Measurements from ENCODE around the gene GLB1L. TPM values are rescaled to one million over a fixed set of nuclear protein-coding genes. Genes with fewer than 3 reads are reported as not detected.

The GLB1L gene
- total and polyA plus RNA-seq, 2 experiments from 2014 or later: 3.4 to 13.5 TPM

GRCh38 chr2:219279151-219279915 lies 34.1 kb upstream of the GLB1L start, which contains the start of gene DNAJB2:
Gene DNAJB2 (plus strand): TSS chr2:219279366. CDS start chr2:219279834, 468 bp downstream.
- H3K9me2 ChIP-seq (ENCODE audit: insufficient read depth): no peaks in the 10 kb centered on the region
- WGBS, 2 experiments (ENCODE audit: low coverage in 1 of 2, low lambda C conversion rate in 2 of 2, missing lambda C conversion rate in 2 of 2): 1 to 2% methylated on average over 32 to 61 of the region's 65 CpGs
- H3K4me1 ChIP-seq (ENCODE audit: insufficient read depth): peaks cover 26% of the 10 kb centered on the region
- H2AFZ ChIP-seq: peak within 1 kb of the TSS; percentile 68
- H3K36me3 ChIP-seq (ENCODE audit: low read depth): no peaks in the 10 kb centered on the region
- H3K4me2 ChIP-seq (ENCODE audit: unreplicated experiment): peak within 1 kb of the TSS; percentile 83
- H3K4me3 ChIP-seq: peak within 1 kb of the TSS; percentile 82
- peaks cover 15% of the 10 kb centered on the region; the same call in 1 of the 2 replicates for H3K79me2 ChIP-seq (ENCODE audit: insufficient read depth)
- no peaks in the 10 kb centered on the region for H3K9me3 ChIP-seq (ENCODE audit: low read depth)
- H3K27me3 ChIP-seq (replicated peaks; ENCODE audit: insufficient read depth): no peaks in the 10 kb centered on the region
- H3K9ac ChIP-seq: peak within 1 kb of the TSS; percentile 97
- H4K20me1 ChIP-seq (ENCODE audit: insufficient read depth): no peaks in the 10 kb centered on the region
- in situ Hi-C loops (cut with MboI): no loop called here
- TF ChIP-seq EZH2 (IDR thresholded peaks at IDR 0.05; ENCODE audit: insufficient read depth, poor library complexity, severe bottlenecking): no peak
- no peak for TF ChIP-seq EZH2phosphoT487 (IDR thresholded peaks at IDR 0.05; ENCODE audit: insufficient read depth, low read depth)
- H3K27ac ChIP-seq: peak within 1 kb of the TSS; percentile 97
- peaks cover 16% of the 10 kb centered on the region for H3F3A ChIP-seq (ENCODE audit: insufficient read depth)
- peak; percentile 100 for DNase-seq

- peaks cover 32% of the 10 kb centered on the region for H3K4me1 ChIP-seq (ENCODE audit: insufficient read depth)
- peak overlapping the region; percentile 68; the same call in 1 of the 2 replicates for H2AFZ ChIP-seq
- no peaks in the 10 kb centered on the region for H3K27me3 ChIP-seq (replicated peaks; ENCODE audit: insufficient read depth)
- H3K36me3 ChIP-seq (ENCODE audit: low read depth): no peaks in the 10 kb centered on the region
- peak overlapping the region; percentile 83 for H3K4me2 ChIP-seq (ENCODE audit: unreplicated experiment)
- H3K27ac ChIP-seq: peak overlapping the region; percentile 97
- TF ChIP-seq EZH2phosphoT487 (IDR thresholded peaks at IDR 0.05; ENCODE audit: insufficient read depth, low read depth): no peak
- no peak for TF ChIP-seq EZH2 (IDR thresholded peaks at IDR 0.05; ENCODE audit: insufficient read depth, poor library complexity, severe bottlenecking)
- peaks cover 22% of the 10 kb centered on the region for H3F3A ChIP-seq (ENCODE audit: insufficient read depth)
- H3K4me3 ChIP-seq: peak overlapping the region; percentile 60
- peak overlapping the region; percentile 97 for H3K9ac ChIP-seq
- DNase-seq: no peak
- H3K9me3 ChIP-seq (ENCODE audit: low read depth): no peaks in the 10 kb centered on the region
- H3K9me2 ChIP-seq (ENCODE audit: insufficient read depth): no peaks in the 10 kb centered on the region
- H4K20me1 ChIP-seq (ENCODE audit: insufficient read depth): no peaks in the 10 kb centered on the region
- in situ Hi-C loops (cut with MboI): no loop called here
- WGBS, 2 experiments (ENCODE audit: low coverage in 1 of 2, low lambda C conversion rate in 2 of 2, missing lambda C conversion rate in 2 of 2): 32 to 56% methylated on average over 6 to 9 of the region's 9 CpGs
- peaks cover 15% of the 10 kb centered on the region; the same call in 1 of the 2 replicates for H3K79me2 ChIP-seq (ENCODE audit: insufficient read depth)
Measured at GRCh38 chr2:219278655-219279150, 33.5 kb upstream of the GLB1L start.

- Histone ChIP-seq H3K9me3 (ENCODE audit: low read depth) (no peaks in the 10 kb centered on the region), H3K36me3 (ENCODE audit: low read depth) (no peaks in the 10 kb centered on the region), H4K20me1 (ENCODE audit: insufficient read depth) (no peaks in the 10 kb centered on the region), H3K79me2 (ENCODE audit: insufficient read depth) (peaks cover 15% of the 10 kb centered on the region; the same call in 1 of the 2 replicates), H3K9ac (peak overlapping the region; percentile 97), H3K4me1 (ENCODE audit: insufficient read depth) (peaks cover 39% of the 10 kb centered on the region), H2AFZ (peak overlapping the region; percentile 68), H3F3A (ENCODE audit: insufficient read depth) (peaks cover 26% of the 10 kb centered on the region), H3K27ac (peak overlapping the region; percentile 97), H3K4me2 (ENCODE audit: unreplicated experiment) (peak overlapping the region; percentile 83), H3K27me3 (replicated peaks; ENCODE audit: insufficient read depth) (no peaks in the 10 kb centered on the region), H3K4me3 (no peak overlapping the region), H3K9me2 (ENCODE audit: insufficient read depth) (no peaks in the 10 kb centered on the region)
- in situ Hi-C loops (cut with MboI): no loop called here
- DNase-seq: peak; percentile 91
- 25 to 26% methylated on average over 25 of the region's 25 CpGs for WGBS, 2 experiments (ENCODE audit: low coverage in 1 of 2, low lambda C conversion rate in 2 of 2, missing lambda C conversion rate in 2 of 2)
- TF ChIP-seq EZH2phosphoT487 (IDR thresholded peaks at IDR 0.05; ENCODE audit: insufficient read depth, low read depth) (no peak), EZH2 (IDR thresholded peaks at IDR 0.05; ENCODE audit: insufficient read depth, poor library complexity, severe bottlenecking) (no peak)
Measured at GRCh38 chr2:219277703-219278654, 32.7 kb upstream of the GLB1L start.

- H4K20me1 ChIP-seq (ENCODE audit: insufficient read depth): no peaks in the 10 kb centered on the region
- DNase-seq: peak; percentile 97
- no peak overlapping the region for H2AFZ ChIP-seq
- H3K4me3 ChIP-seq: peak overlapping the region; percentile 36
- H3K9me3 ChIP-seq (ENCODE audit: low read depth): no peaks in the 10 kb centered on the region
- peaks cover 38% of the 10 kb centered on the region for H3K4me1 ChIP-seq (ENCODE audit: insufficient read depth)
- in situ Hi-C loops (cut with MboI): no loop called here
- no peaks in the 10 kb centered on the region for H3K36me3 ChIP-seq (ENCODE audit: low read depth)
- H3K9ac ChIP-seq: peak overlapping the region; percentile 66
- H3F3A ChIP-seq (ENCODE audit: insufficient read depth): peaks cover 26% of the 10 kb centered on the region
- H3K9me2 ChIP-seq (ENCODE audit: insufficient read depth): no peaks in the 10 kb centered on the region
- no peaks in the 10 kb centered on the region for H3K79me2 ChIP-seq (ENCODE audit: insufficient read depth)
- 19 to 39% methylated on average over 6 of the region's 6 CpGs for WGBS, 2 experiments (ENCODE audit: low coverage in 1 of 2, low lambda C conversion rate in 2 of 2, missing lambda C conversion rate in 2 of 2)
- H3K4me2 ChIP-seq (ENCODE audit: unreplicated experiment): peak overlapping the region; percentile 49
- TF ChIP-seq EZH2phosphoT487 (IDR thresholded peaks at IDR 0.05; ENCODE audit: insufficient read depth, low read depth): no peak
- TF ChIP-seq EZH2 (IDR thresholded peaks at IDR 0.05; ENCODE audit: insufficient read depth, poor library complexity, severe bottlenecking): no peak
- peak overlapping the region; percentile 91 for H3K27ac ChIP-seq
- H3K27me3 ChIP-seq (replicated peaks; ENCODE audit: insufficient read depth): no peaks in the 10 kb centered on the region
Measured at GRCh38 chr2:219274361-219274921, 29.2 kb upstream of the GLB1L start.
